Astrocyte (in vitro differentiated cells and primary cell): ENCODE results near the gene ME3. TPM values are rescaled to one million over a fixed set of nuclear protein-coding genes. Genes with fewer than 3 reads are reported as not detected.

ENCODE experiments used
- DNase-seq: peaks from one replicate; pipeline ENCODE4 v3.0.0-alpha.2; 2010; ENCODE audit warnings: low read depth
- FAIRE-seq: peaks from 2 replicates; lab custom pipeline; 2011; peaks lifted over from hg19 to GRCh38; lab: Jason Lieb, UNC
- H2AFZ ChIP-seq: 2 replicates; pipeline ENCODE4 v1.6.0; 2012; ENCODE audit warnings: low read depth, low read length, inconsistent platforms
- H3K27ac ChIP-seq: 2 replicates; pipeline ENCODE4 v1.5.1; 2011; ENCODE audit warnings: low read depth, low read length, inconsistent platforms
- H3K27me3 ChIP-seq: 2 replicates; pipeline ENCODE4 v1.6.0; 2011; ENCODE audit warnings: low read length, inconsistent platforms; ENCODE audit not compliant: insufficient read depth
- H3K36me3 ChIP-seq: 2 replicates; pipeline ENCODE4 v1.5.1; 2011; ENCODE audit warnings: low read length, inconsistent platforms; ENCODE audit not compliant: insufficient read depth
- H3K4me1 ChIP-seq: 2 replicates; pipeline ENCODE4 v1.5.1; 2011; ENCODE audit warnings: low read length, inconsistent platforms; ENCODE audit not compliant: insufficient read depth
- H3K4me2 ChIP-seq: 2 replicates; pipeline ENCODE4 v1.6.0; 2012; ENCODE audit warnings: low read length, inconsistent platforms
- H3K4me3 ChIP-seq: 2 replicates; pipeline ENCODE4 v1.5.1; 2011; ENCODE audit warnings: low read depth, mild to moderate bottlenecking, low read length, inconsistent platforms; ENCODE audit not compliant: insufficient read depth
- H3K79me2 ChIP-seq: 2 replicates; pipeline ENCODE4 v1.6.0; 2012; ENCODE audit warnings: mild to moderate bottlenecking, low read length, inconsistent platforms; ENCODE audit not compliant: insufficient read depth
- H3K9ac ChIP-seq: 2 replicates; pipeline ENCODE4 v1.6.0; 2012; ENCODE audit warnings: mild to moderate bottlenecking, low read length, inconsistent platforms
- H3K9me3 ChIP-seq: 2 replicates; pipeline ENCODE4 v1.5.1; 2012; ENCODE audit warnings: low read depth, mild to moderate bottlenecking, low read length, inconsistent platforms; ENCODE audit not compliant: insufficient read depth
- H4K20me1 ChIP-seq: 2 replicates; pipeline ENCODE4 v1.6.0; 2012; ENCODE audit warnings: low read length, inconsistent platforms; ENCODE audit not compliant: insufficient read depth
- H3K27ac Mint-ChIP-seq: one replicate; pipeline ENCODE4 v1.8.0; 2021; ENCODE audit warnings: mild to moderate bottlenecking, mixed read lengths; ENCODE audit not compliant: unreplicated experiment
- H3K27me3 Mint-ChIP-seq: one replicate; pipeline ENCODE4 v1.8.0; 2021; ENCODE audit warnings: low read depth, mixed read lengths; ENCODE audit not compliant: unreplicated experiment
- H3K36me3 Mint-ChIP-seq: one replicate; pipeline ENCODE4 v1.8.0; 2021; ENCODE audit warnings: low read depth, mixed read lengths; ENCODE audit not compliant: unreplicated experiment
- H3K4me1 Mint-ChIP-seq: one replicate; pipeline ENCODE4 v1.8.0; 2021; ENCODE audit warnings: low read depth, mixed read lengths; ENCODE audit not compliant: unreplicated experiment
- H3K4me3 Mint-ChIP-seq: one replicate; pipeline ENCODE4 v1.8.0; 2021; ENCODE audit warnings: mild to moderate bottlenecking, moderate library complexity, mixed read lengths; ENCODE audit not compliant: unreplicated experiment
- H3K9me3 Mint-ChIP-seq: one replicate; pipeline ENCODE4 v1.8.0; 2021; ENCODE audit warnings: mild to moderate bottlenecking, mixed read lengths; ENCODE audit not compliant: unreplicated experiment
- EZH2 ChIP-seq: IDR thresholded peaks from 2 replicates; pipeline ENCODE4 v1.6.1; 2012; ENCODE audit warnings: mild to moderate bottlenecking, low read length, inconsistent platforms; ENCODE audit not compliant: insufficient read depth
- total RNA-seq: library from RNA; stranded (reverse); gene quantifications from 2 replicates; pipeline ENCODE4 v1.2.1, GENCODE V29; 2021
- TF ChIP-seq, protein P1 (sequence below): IDR thresholded peaks from 2 replicates; pipeline ENCODE4 v1.5.1; 2011; ENCODE audit warnings: low read depth, mild to moderate bottlenecking, inconsistent platforms, low read length, moderate library complexity; ENCODE audit not compliant: insufficient read depth

Gene ME3
- total RNA-seq, 1 donor from 2014 or later = 28.6 TPM

DNA sequence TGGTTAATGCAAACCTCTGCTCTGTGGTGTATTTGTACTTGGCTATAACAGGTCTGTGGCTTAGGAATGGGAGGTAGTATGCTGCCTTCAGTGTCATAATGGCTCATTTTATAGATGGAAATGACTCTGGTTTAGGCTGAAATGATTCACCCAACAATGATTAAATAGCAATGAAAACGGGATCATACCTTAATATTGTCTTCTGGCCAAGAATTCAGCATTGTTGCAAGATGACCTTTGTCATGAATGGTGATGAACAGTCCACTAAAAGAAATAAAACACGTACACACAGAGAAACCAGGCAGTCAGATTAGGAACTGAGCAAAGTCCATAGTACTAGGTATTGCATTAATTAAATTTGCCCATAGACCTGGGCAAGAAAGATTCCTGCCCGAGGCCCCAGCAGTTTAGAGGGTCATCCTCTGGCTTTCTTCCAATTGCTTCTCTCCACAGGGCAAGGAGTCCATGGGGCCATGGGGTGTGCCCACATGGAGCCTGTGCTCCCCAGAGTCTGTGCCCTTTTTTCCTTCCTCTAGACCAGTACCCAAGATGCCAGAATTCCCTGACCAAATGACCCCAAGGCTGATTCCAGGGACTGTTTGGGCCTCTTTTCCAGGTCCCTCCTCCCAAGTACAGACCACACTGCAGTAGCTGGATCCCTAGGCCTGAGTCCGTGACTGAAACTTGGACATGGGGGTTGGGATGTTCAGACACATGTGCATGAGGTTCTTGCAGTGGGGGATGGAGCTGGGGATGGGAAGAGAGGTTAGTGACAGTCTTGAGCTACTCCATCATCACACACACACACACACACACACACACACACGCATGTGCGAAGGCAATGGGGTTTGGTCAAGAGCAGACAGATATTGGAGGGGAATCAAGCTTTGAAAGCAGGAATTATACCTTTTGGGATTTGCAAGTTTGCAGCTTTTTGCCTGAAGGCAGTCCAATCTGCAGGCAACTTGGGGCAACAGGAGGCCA, 163.5 kb downstream of the ME3 start:
- no peaks in the 10 kb centered on the region for H4K20me1 ChIP-seq
- no peak overlapping the region for H3K27ac ChIP-seq
- peaks cover 16% of the 10 kb centered on the region for H3K4me1 ChIP-seq
- no peak for FAIRE-seq
- Mint-ChIP-seq H3K9me3 (no peaks in the 10 kb centered on the region), H3K4me1 (peaks cover under 1% of the 10 kb centered on the region), H3K36me3 (peaks cover 11% of the 10 kb centered on the region), H3K27ac (no peak overlapping the region), H3K4me3 (no peak overlapping the region), H3K27me3 (no peaks in the 10 kb centered on the region)
- no peak overlapping the region for H3K9ac ChIP-seq
- no peaks in the 10 kb centered on the region for H3K9me3 ChIP-seq
- TF ChIP-seq, protein P1, sequence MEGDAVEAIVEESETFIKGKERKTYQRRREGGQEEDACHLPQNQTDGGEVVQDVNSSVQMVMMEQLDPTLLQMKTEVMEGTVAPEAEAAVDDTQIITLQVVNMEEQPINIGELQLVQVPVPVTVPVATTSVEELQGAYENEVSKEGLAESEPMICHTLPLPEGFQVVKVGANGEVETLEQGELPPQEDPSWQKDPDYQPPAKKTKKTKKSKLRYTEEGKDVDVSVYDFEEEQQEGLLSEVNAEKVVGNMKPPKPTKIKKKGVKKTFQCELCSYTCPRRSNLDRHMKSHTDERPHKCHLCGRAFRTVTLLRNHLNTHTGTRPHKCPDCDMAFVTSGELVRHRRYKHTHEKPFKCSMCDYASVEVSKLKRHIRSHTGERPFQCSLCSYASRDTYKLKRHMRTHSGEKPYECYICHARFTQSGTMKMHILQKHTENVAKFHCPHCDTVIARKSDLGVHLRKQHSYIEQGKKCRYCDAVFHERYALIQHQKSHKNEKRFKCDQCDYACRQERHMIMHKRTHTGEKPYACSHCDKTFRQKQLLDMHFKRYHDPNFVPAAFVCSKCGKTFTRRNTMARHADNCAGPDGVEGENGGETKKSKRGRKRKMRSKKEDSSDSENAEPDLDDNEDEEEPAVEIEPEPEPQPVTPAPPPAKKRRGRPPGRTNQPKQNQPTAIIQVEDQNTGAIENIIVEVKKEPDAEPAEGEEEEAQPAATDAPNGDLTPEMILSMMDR = no peak
- TF ChIP-seq EZH2 = no peak
- no peaks in the 10 kb centered on the region for H3K27me3 ChIP-seq
- no peak overlapping the region for H2AFZ ChIP-seq
- no peak overlapping the region for H3K4me2 ChIP-seq
- no peaks in the 10 kb centered on the region for H3K79me2 ChIP-seq
- no peak overlapping the region for H3K4me3 ChIP-seq
- DNase-seq = peak; percentile 39
- no peaks in the 10 kb centered on the region for H3K36me3 ChIP-seq

DNA sequence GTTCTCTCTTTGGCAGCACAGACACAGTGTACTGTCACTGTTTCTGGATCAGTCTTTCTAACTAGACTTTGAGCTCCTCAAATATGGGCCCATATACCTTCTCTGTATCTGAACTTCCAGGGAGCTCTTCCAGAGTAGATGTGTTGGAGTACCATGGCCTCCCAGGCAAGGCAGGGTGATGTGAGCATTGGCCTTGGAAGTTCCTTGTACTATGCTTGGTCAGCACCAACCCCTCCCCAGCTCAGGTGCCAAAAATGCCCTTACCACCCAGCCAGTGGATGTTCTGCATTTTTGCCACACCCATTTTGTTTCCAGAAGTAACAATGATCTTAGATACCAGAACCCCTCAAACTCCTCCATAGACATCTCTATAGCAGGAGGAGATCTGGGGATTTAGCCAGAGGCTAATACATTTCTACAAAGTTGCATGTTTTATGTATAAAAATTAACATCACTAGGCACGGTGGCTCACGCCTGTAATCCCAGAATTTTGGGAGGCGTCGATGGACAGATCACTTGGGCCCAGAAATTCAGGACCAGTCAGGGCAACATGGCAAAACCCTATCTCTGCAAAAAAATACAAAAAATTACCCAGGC, 165.1 kb downstream of the ME3 start:
- Mint-ChIP-seq H3K27me3 (no peaks in the 10 kb centered on the region), H3K36me3 (peaks cover 11% of the 10 kb centered on the region), H3K27ac (no peak overlapping the region), H3K9me3 (no peaks in the 10 kb centered on the region), H3K4me3 (no peak overlapping the region), H3K4me1 (peaks cover 6% of the 10 kb centered on the region)
- TF ChIP-seq EZH2 = no peak
- TF ChIP-seq, protein P1 = no peak
- Histone ChIP-seq H3K9ac (no peak overlapping the region), H3K4me3 (no peak overlapping the region), H3K27me3 (no peaks in the 10 kb centered on the region), H3K9me3 (no peaks in the 10 kb centered on the region), H3K4me2 (no peak overlapping the region), H4K20me1 (no peaks in the 10 kb centered on the region), H3K27ac (no peak overlapping the region), H3K36me3 (no peaks in the 10 kb centered on the region), H3K4me1 (peaks cover 16% of the 10 kb centered on the region), H2AFZ (no peak overlapping the region), H3K79me2 (no peaks in the 10 kb centered on the region)
- no peak for DNase-seq
- no peak for FAIRE-seq
